Epithelial cell of prostate (primary cell): ENCODE data around the gene BDH1.
"Not testable (repeated sequence)": the region's sequence is repeated elsewhere in the genome, so short reads cannot be mapped to it uniquely, and the experiment has no call there.

Experiments used
- DNase-seq: peaks from one replicate; pipeline ENCODE4 v3.0.0-alpha.2; 2011; ENCODE audit warnings: low read depth, low spot score
- H3K27ac ChIP-seq: fragments of 450-650 bp; 2 replicates; pipeline ENCODE4 v1.5.1; 2017; ENCODE audit warnings: mild to moderate bottlenecking

Gene BDH1

DNA sequence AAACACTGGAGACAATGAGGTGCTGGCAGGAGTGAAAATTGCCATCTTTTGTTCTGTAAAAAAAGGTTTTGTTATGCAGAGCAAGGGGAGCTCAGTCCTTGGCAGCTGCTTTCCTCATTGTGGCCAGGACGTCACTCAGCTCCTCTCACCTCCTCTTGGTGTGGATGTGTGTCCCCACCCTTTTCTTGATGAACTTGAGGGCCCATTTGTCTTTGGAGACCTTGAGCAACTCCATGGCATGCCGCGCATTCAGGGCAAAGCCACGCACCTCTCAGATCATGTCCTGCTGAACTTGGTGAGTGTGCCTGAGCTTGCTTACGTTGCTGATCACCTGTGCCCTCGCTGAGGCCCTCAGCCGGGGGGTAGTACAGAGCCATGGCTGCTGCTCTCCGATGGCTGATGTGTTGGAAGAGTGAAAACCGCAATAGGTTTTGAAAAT, 24.5 kb upstream of the BDH1 start:
- DNase-seq = no peak
- no peak overlapping the region for H3K27ac ChIP-seq

DNA sequence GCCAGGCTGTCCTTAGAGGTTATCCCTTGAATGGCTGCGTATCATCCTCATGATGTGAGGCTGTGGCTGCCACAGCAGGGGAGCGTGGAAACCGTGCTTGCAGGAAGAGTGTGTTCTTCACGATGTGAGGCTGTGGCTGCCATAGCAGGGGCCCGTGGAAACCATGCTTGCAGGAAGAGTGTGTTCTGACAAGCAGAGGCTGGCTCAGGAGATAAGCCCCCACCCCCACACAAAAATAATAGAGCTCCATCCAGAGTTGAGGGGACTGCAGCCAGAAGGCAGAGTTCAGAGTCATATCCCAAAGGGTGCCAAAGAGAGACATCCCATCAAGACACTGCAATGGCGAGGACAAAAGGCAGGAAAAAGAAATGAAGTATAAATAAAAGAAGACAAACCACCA, 22.6 kb upstream of the BDH1 start:
- DNase-seq = no peak
- no peak overlapping the region for H3K27ac ChIP-seq

DNA sequence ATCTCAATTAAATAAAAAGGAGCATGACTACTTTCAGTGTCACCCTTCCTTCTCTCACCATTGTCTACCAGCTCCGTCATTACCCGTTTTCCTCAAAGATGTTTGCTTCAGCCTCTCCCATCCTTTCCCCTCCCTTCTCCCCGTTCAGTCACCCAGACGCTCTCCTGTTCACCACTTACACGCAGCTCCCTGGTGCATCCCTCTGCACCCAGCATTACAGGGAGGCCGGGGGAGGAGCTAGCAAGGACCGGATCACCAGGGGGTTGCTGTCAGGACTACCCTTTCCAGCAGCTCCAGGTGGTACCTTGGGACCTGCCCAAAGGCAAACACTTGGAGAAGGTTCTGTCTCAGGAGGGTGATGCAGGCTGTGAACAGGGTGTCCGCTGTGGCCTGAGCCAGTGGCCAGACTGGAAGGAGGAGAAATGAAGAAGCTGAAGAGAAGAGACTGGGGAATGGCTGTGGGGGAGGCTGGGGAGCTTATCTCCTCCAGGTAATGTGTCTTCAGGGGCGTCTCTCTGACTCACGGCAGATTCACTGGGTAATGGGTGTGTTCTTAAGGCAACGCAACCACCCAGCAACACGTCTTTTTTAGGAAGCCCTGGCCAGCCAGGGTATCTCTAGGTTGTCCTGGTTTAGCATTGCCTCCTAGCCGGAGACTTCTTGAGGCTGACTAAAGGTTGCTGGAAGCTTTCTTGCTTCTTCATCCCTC, 21.8 kb upstream of the BDH1 start:
- no peak for DNase-seq
- H3K27ac ChIP-seq = no peak overlapping the region

GRCh38 chr3:197576838-197577237, 21.1 kb upstream of the BDH1 start:
- no peak overlapping the region for H3K27ac ChIP-seq
- DNase-seq = no peak

- no peak for DNase-seq
- H3K27ac ChIP-seq = no peak overlapping the region
Observed at GRCh38 chr3:197575362-197575761, 19.6 kb upstream of the BDH1 start.

GRCh38 chr3:197574396-197574991, 18.7 kb upstream of the BDH1 start:
- not testable (repeated sequence) for H3K27ac ChIP-seq, DNase-seq

GRCh38 chr3:197573048-197573767, 17.4 kb upstream of the BDH1 start:
- DNase-seq = no peak
- H3K27ac ChIP-seq = no peak overlapping the region

- DNase-seq, H3K27ac ChIP-seq: not testable (repeated sequence)
Observed at GRCh38 chr3:197571880-197572172, 16.1 kb upstream of the BDH1 start.

DNA sequence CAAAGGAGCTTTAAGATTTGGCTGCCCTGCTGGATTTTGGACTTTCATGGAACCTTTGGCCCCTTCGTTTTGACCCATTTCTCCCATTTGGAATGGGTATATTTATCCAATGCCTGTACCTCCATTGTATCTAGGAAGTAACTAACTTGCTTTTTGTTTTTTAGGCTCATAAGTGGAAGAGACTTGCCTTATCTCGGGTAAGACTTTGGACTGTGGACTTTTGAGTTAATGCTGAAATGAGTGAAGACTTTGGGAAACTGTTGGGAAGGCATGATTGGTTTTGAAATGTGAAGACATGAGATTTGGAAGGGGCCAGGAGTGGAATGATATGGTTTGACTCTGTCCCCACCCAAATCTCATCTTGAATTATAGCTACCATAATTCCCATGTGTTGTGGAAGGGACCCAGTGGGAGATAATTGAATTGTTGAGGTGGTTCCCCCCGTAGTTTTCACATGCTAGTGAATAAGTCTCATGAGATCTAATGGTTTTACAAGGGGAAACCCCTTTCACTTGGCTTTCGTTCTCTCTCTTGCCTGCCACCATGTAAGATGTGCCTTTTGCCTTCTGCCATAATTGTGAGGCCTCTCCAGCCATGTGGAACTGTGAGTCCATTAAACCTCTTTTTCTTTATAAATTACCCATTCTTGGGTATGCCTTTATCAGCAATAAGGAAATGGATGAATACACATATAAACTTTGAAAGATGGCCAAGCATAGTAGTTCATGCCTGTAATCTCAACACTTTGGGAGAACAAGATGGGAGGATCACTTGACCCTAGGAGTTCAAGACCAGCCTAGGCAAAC, 15.5 kb upstream of the BDH1 start:
- H3K27ac ChIP-seq, DNase-seq: not testable (repeated sequence)

- not testable (repeated sequence) for DNase-seq, H3K27ac ChIP-seq
Observed at GRCh38 chr3:197569433-197569832, 13.7 kb upstream of the BDH1 start.

GRCh38 chr3:197567904-197568681, 12.3 kb upstream of the BDH1 start:
- DNase-seq = no peak
- H3K27ac ChIP-seq = no peak overlapping the region

DNA sequence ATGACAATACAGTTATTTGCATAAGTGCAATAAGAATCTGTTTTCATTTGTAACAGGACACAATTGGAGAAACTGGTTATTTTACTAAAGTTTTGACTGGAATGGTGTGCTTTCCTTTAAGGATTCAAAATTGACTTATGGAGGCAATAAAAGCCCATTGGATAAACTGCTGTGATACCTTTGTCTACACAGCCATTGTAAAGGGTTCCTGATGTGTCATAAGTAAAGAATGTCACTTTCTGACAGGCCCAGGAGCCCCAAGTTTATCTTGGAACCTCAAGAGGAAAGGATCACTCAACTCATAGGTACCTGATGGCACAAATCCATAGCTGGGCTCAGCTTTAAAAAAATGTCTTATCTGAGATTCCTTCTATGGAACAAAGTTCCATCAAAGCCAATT, 10.4 kb upstream of the BDH1 start:
- not testable (repeated sequence) for DNase-seq, H3K27ac ChIP-seq

- H3K27ac ChIP-seq = no peak overlapping the region
- no peak for DNase-seq
Observed at GRCh38 chr3:197564097-197564843, 8.5 kb upstream of the BDH1 start.

- H3K27ac ChIP-seq = no peak overlapping the region
- no peak for DNase-seq
Observed at GRCh38 chr3:197562398-197563251, 6.9 kb upstream of the BDH1 start.

GRCh38 chr3:197561926-197562325, 6.2 kb upstream of the BDH1 start:
- H3K27ac ChIP-seq = no peak overlapping the region
- DNase-seq = no peak

- DNase-seq = no peak
- no peak overlapping the region for H3K27ac ChIP-seq
Observed at GRCh38 chr3:197559651-197560050, 3.9 kb upstream of the BDH1 start.

- peak; percentile 68 for DNase-seq
Observed at GRCh38 chr3:197554562-197555280, 1.0 kb downstream of the BDH1 start.

DNA sequence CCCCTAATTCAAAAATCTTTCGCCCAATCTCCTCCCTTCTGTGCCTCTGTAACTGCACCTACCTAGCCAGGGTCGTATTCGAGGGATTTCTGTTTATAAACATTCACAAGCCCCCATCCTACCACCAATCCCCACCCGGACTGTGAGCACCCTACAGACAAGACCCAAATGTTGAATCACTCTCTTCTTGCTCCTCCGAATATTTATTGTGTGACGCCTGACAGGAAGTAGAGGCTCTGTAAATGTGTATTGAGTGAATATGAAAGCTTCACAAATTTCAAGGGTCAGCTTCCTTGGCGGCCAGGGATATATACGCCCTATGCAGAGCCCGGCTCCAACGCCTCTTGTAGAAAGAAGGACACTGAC, 1.6 kb downstream of the BDH1 start:
- H3K27ac ChIP-seq = peak overlapping the region; percentile 64
- DNase-seq = no peak

More at GRCh38 chr3:197554562-197555280, 1.0 kb downstream of the BDH1 start:
- peak overlapping the region; percentile 64 for H3K27ac ChIP-seq
